KMS-11 (cell line): ENCODE measurements around the gene CCDC188.

Source experiments
- H2AFZ ChIP-seq: fragments of 200-600 bp; sonication (generic); 2 replicates; pipeline ENCODE4 v1.6.1; 2016; ENCODE audit warnings: antibody characterized with exemption, mixed run types, low read depth
- H3K27ac ChIP-seq: fragments of 200-600 bp; sonication (generic); 2 replicates; pipeline ENCODE4 v1.6.1; 2016; ENCODE audit warnings: mild to moderate bottlenecking, mixed run types
- H3K27me3 ChIP-seq: fragments of 200-600 bp; sonication (generic); 2 replicates; pipeline ENCODE4 v1.6.1; 2017; ENCODE audit warnings: mild to moderate bottlenecking, low read depth, mixed run types, moderate library complexity; ENCODE audit not compliant: insufficient read depth
- H3K36me3 ChIP-seq: fragments of 200-600 bp; sonication (generic); 2 replicates; pipeline ENCODE4 v1.6.1; 2017; ENCODE audit warnings: mild to moderate bottlenecking, mixed run types; ENCODE audit not compliant: insufficient read depth
- H3K4me1 ChIP-seq: fragments of 200-600 bp; sonication (generic); 2 replicates; pipeline ENCODE4 v1.6.1; 2016; ENCODE audit warnings: mild to moderate bottlenecking, low read depth, mixed run types; ENCODE audit not compliant: poor library complexity, severe bottlenecking
- H3K4me2 ChIP-seq: fragments of 200-600 bp; sonication (generic); 2 replicates; pipeline ENCODE4 v1.7.0; 2016; ENCODE audit warnings: mild to moderate bottlenecking, mixed run types
- H3K4me3 ChIP-seq: fragments of 200-600 bp; sonication (generic); IDR thresholded peaks from 2 replicates; pipeline ENCODE4 v1.6.1; 2017; ENCODE audit warnings: low read depth, low read length, mixed read lengths; ENCODE audit not compliant: insufficient read depth
- H3K79me2 ChIP-seq: fragments of 200-600 bp; sonication (generic); 2 replicates; pipeline ENCODE4 v1.6.1; 2016; ENCODE audit warnings: low read depth, mixed run types; ENCODE audit not compliant: insufficient read depth
- H3K9ac ChIP-seq: fragments of 200-600 bp; sonication (generic); 2 replicates; pipeline ENCODE4 v1.6.1; 2016; ENCODE audit warnings: mild to moderate bottlenecking, mixed run types
- H4K20me1 ChIP-seq: fragments of 200-600 bp; sonication (generic); 2 replicates; pipeline ENCODE4 v1.6.1; 2016; ENCODE audit warnings: mild to moderate bottlenecking, mixed run types; ENCODE audit not compliant: insufficient read depth
- CTCF ChIP-seq: fragments of 200-600 bp; sonication (generic); conservative IDR thresholded peaks from 2 replicates; pipeline ENCODE4 v1.6.1; 2017; ENCODE audit warnings: low read depth, mild to moderate bottlenecking, antibody characterized with exemption, low read length, moderate library complexity, mixed read lengths

Gene CCDC188

GRCh38 chr22:20112623-20113511 is 38.0 kb downstream of the CCDC188 start:
- Histone ChIP-seq H3K36me3 (no peaks in the 10 kb centered on the region), H3K27me3 (no peaks in the 10 kb centered on the region), H3K4me2 (no peak overlapping the region), H3K4me1 (peaks cover 8% of the 10 kb centered on the region), H2AFZ (no peak overlapping the region), H4K20me1 (no peaks in the 10 kb centered on the region), H3K27ac (no peak overlapping the region; the same call in 1 of the 2 replicates), H3K79me2 (peaks cover 26% of the 10 kb centered on the region), H3K4me3 (no peak overlapping the region), H3K9ac (no peak overlapping the region; the same call in 1 of the 2 replicates)
- TF ChIP-seq CTCF: no peak

GRCh38 chr22:20111689-20112622 is 38.9 kb downstream of the CCDC188 start:
- no peak overlapping the region for H3K4me2 ChIP-seq
- no peaks in the 10 kb centered on the region for H3K36me3 ChIP-seq
- H4K20me1 ChIP-seq: no peaks in the 10 kb centered on the region
- H3K27ac ChIP-seq: peak overlapping the region; percentile 16; the same call in 1 of the 2 replicates
- no peak for TF ChIP-seq CTCF
- peaks cover 8% of the 10 kb centered on the region for H3K4me1 ChIP-seq
- peaks cover 23% of the 10 kb centered on the region for H3K79me2 ChIP-seq
- H2AFZ ChIP-seq: no peak overlapping the region
- no peak overlapping the region; the same call in 1 of the 2 replicates for H3K9ac ChIP-seq
- H3K27me3 ChIP-seq: no peaks in the 10 kb centered on the region
- no peak overlapping the region for H3K4me3 ChIP-seq

GRCh38 chr22:20111045-20111688 is 39.7 kb downstream of the CCDC188 start:
- H3K27ac ChIP-seq: no peak overlapping the region; the same call in 1 of the 2 replicates
- no peaks in the 10 kb centered on the region for H4K20me1 ChIP-seq
- H3K79me2 ChIP-seq: peaks cover 15% of the 10 kb centered on the region
- no peaks in the 10 kb centered on the region for H3K36me3 ChIP-seq
- no peaks in the 10 kb centered on the region for H3K27me3 ChIP-seq
- no peak overlapping the region for H3K4me2 ChIP-seq
- peak; percentile 58 for TF ChIP-seq CTCF
- peaks cover 7% of the 10 kb centered on the region for H3K4me1 ChIP-seq
- H2AFZ ChIP-seq: no peak overlapping the region
- H3K9ac ChIP-seq: no peak overlapping the region
- H3K4me3 ChIP-seq: no peak overlapping the region

- no peak overlapping the region for H3K4me2 ChIP-seq
- H3K36me3 ChIP-seq: no peaks in the 10 kb centered on the region
- H4K20me1 ChIP-seq: no peaks in the 10 kb centered on the region
- no peaks in the 10 kb centered on the region for H3K27me3 ChIP-seq
- peaks cover 8% of the 10 kb centered on the region; the same call in 1 of the 2 replicates for H3K79me2 ChIP-seq
- no peak overlapping the region for H3K9ac ChIP-seq
- no peak overlapping the region for H3K4me3 ChIP-seq
- H2AFZ ChIP-seq: no peak overlapping the region
- H3K27ac ChIP-seq: no peak overlapping the region; the same call in 1 of the 2 replicates
- H3K4me1 ChIP-seq: no peaks in the 10 kb centered on the region
- TF ChIP-seq CTCF: no peak
Observed at GRCh38 chr22:20110359-20110985, 40.4 kb downstream of the CCDC188 start.
